ENCODE measurements around the gene SCARB2. TPM values are rescaled to one million over a fixed set of nuclear protein-coding genes. Genes with fewer than 3 reads are reported as not detected.

The SCARB2 gene
- total and polyA plus RNA-seq, 2 of the 4 experiments (the other 2 are of a cell fraction): 69.2 to 102 TPM

DNA sequence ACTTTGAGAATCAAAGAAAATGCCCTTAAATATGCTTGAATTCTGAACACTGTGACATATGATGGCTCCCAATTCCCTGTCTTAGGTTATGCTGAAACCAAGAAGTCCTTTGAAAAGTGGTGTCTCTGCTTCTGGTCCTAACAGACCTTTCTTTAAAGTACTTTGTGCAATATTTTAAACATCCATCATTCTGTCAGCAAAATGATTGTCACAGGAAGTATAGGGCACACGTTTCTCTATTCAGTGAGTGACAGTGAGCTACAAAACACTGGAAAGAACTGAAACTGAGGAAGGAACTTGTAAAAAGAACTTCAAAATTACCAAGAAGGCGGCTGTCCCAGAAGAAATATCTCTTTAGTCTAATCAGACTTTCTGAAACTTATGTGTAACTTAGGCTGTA is 53.3 kb downstream of the SCARB2 start:
- Histone ChIP-seq H3K27me3 (ENCODE audit: control insufficient read depth, insufficient read depth, low read length) (no peaks in the 10 kb centered on the region), H3K4me2 (ENCODE audit: low read depth, low read length) (no peak overlapping the region), H2BK20ac (ENCODE audit: low read depth, low read length) (no peak overlapping the region), H3K56ac (ENCODE audit: extremely low read depth, insufficient read depth, low read length) (no peak overlapping the region), H3K23ac (ENCODE audit: low read depth, low read length) (no peak overlapping the region), H4K91ac (ENCODE audit: insufficient read depth, low read depth, low read length) (no peak overlapping the region), H3K4ac (ENCODE audit: low read depth, low read length) (no peak overlapping the region), H2AK9ac (replicated peaks; ENCODE audit: low read depth, low read length, poor library complexity) (no peak overlapping the region), H3K9me1 (ENCODE audit: insufficient read depth, low read length) (no peaks in the 10 kb centered on the region; the same call in none of the 2 replicates), H2AK5ac (ENCODE audit: low read depth, low read length) (no peak overlapping the region), H3K9ac (ENCODE audit: low read depth, low read length) (no peak overlapping the region), H2BK15ac (ENCODE audit: low read depth, low read length) (no peak overlapping the region), H3K18ac (ENCODE audit: low read depth, low read length) (no peak overlapping the region), H3K14ac (replicated peaks; ENCODE audit: low read depth, low read length) (no peak overlapping the region), H2AFZ (replicated peaks; ENCODE audit: low read length, poor library complexity) (no peak overlapping the region), H3K4me3 (ENCODE audit: insufficient read depth, low read depth, low read length) (no peak overlapping the region), H4K8ac (ENCODE audit: low read depth in 2 of 2, low read length in 2 of 2) (no peak overlapping the region), H2BK5ac (ENCODE audit: low read depth, low read length, poor library complexity, severe bottlenecking) (no peak overlapping the region), H3K36me3 (ENCODE audit: control insufficient read depth, insufficient read depth, low read length) (peaks cover 22% of the 10 kb centered on the region), H3K79me1 (ENCODE audit: low read depth in 1 of 2, low read length in 2 of 2) (no peaks in the 10 kb centered on the region), H4K20me1 (ENCODE audit: insufficient read depth, low read length) (no peaks in the 10 kb centered on the region), H3K4me1 (ENCODE audit: control insufficient read depth, insufficient read depth, low read length) (no peaks in the 10 kb centered on the region), H3K27ac (ENCODE audit: insufficient read depth, low read length) (no peak overlapping the region), H4K5ac (ENCODE audit: low read depth, low read length) (no peak overlapping the region), H3K9me3 (ENCODE audit: control insufficient read depth, insufficient read depth, low read length) (no peaks in the 10 kb centered on the region), H2BK120ac (ENCODE audit: low read depth, low read length) (no peak overlapping the region)
- in situ Hi-C loops (cut with MboI; ENCODE audit: low sequenced_read_pairs) (no loop called here), intact Hi-C loops (cut with micrococcal nuclease) (no loop called here), dilution Hi-C loops (cut with HindIII; ENCODE audit: low sequenced_read_pairs, unreplicated experiment) (no loop called here)
- TF ChIP-seq, protein P1, sequence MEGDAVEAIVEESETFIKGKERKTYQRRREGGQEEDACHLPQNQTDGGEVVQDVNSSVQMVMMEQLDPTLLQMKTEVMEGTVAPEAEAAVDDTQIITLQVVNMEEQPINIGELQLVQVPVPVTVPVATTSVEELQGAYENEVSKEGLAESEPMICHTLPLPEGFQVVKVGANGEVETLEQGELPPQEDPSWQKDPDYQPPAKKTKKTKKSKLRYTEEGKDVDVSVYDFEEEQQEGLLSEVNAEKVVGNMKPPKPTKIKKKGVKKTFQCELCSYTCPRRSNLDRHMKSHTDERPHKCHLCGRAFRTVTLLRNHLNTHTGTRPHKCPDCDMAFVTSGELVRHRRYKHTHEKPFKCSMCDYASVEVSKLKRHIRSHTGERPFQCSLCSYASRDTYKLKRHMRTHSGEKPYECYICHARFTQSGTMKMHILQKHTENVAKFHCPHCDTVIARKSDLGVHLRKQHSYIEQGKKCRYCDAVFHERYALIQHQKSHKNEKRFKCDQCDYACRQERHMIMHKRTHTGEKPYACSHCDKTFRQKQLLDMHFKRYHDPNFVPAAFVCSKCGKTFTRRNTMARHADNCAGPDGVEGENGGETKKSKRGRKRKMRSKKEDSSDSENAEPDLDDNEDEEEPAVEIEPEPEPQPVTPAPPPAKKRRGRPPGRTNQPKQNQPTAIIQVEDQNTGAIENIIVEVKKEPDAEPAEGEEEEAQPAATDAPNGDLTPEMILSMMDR (conservative IDR thresholded peaks at IDR 0.05; ENCODE audit: low read depth, low read length): no peak
- no peak for TF ChIP-seq MXI1 (IDR thresholded peaks at IDR 0.05; ENCODE audit: borderline replicate concordance, low read depth, low read length)
- no peak for TF ChIP-seq CEBPB (IDR thresholded peaks at IDR 0.05; ENCODE audit: low read depth, low read length)
- TF ChIP-seq POLR2A (IDR thresholded peaks at IDR 0.05; ENCODE audit: low read depth, low read length): no peak
- TF ChIP-seq FOS (IDR thresholded peaks at IDR 0.05; ENCODE audit: low read depth, low read length): no peak
- no peak for TF ChIP-seq SMC3 (IDR thresholded peaks at IDR 0.05; ENCODE audit: low read depth, low read length)
- TF ChIP-seq, protein P2, sequence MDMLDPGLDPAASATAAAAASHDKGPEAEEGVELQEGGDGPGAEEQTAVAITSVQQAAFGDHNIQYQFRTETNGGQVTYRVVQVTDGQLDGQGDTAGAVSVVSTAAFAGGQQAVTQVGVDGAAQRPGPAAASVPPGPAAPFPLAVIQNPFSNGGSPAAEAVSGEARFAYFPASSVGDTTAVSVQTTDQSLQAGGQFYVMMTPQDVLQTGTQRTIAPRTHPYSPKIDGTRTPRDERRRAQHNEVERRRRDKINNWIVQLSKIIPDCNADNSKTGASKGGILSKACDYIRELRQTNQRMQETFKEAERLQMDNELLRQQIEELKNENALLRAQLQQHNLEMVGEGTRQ (IDR thresholded peaks at IDR 0.05; ENCODE audit: low read depth, low read length): no peak
- no peak for TF ChIP-seq BHLHE40 (IDR thresholded peaks at IDR 0.05; ENCODE audit: low read depth, low read length)
- TF ChIP-seq, protein P3, sequence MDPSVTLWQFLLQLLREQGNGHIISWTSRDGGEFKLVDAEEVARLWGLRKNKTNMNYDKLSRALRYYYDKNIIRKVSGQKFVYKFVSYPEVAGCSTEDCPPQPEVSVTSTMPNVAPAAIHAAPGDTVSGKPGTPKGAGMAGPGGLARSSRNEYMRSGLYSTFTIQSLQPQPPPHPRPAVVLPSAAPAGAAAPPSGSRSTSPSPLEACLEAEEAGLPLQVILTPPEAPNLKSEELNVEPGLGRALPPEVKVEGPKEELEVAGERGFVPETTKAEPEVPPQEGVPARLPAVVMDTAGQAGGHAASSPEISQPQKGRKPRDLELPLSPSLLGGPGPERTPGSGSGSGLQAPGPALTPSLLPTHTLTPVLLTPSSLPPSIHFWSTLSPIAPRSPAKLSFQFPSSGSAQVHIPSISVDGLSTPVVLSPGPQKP (IDR thresholded peaks at IDR 0.05; ENCODE audit: borderline replicate concordance, low read depth, low read length): no peak
- no peak for TF ChIP-seq RAD21 (IDR thresholded peaks at IDR 0.05; ENCODE audit: low read length)
- no peak for TF ChIP-seq MAFK (IDR thresholded peaks at IDR 0.05; ENCODE audit: low read depth, low read length)
- TF ChIP-seq RFX5 (IDR thresholded peaks at IDR 0.05; ENCODE audit: low read depth, low read length): no peak
- TF ChIP-seq CHD1 (IDR thresholded peaks at IDR 0.05; ENCODE audit: low read depth, low read length): no peak
- ATAC-seq (ENCODE audit: low read depth): no peak
- POLR2A ChIA-PET (ENCODE audit: unreplicated experiment): no interaction called here
- no CpG with 5 or more reads among the region's 2 CpGs for WGBS, 2 experiments (ENCODE audit: extremely low coverage in 2 of 2, insufficient read length in 1 of 2)
- DNase-seq: no peak
- CTCF ChIA-PET: no interaction called here
- TSS peak; percentile 70 for BruUV-seq (replicated peaks)
